ENCODE measurements around the gene GK. TPM values are rescaled to one million over a fixed set of nuclear protein-coding genes. Genes with fewer than 3 reads are reported as not detected.
A peak's percentile ranks its signal among the peaks of the same experiment; 100 is the strongest.
"Not testable (repeated sequence)": the region's sequence is repeated elsewhere in the genome, so short reads cannot be mapped to it uniquely, and the experiment has no call there.

The GK gene
- total and polyA plus RNA-seq, 11 donors, result 3.3 to 17.1 (median 7.4) TPM

DNA sequence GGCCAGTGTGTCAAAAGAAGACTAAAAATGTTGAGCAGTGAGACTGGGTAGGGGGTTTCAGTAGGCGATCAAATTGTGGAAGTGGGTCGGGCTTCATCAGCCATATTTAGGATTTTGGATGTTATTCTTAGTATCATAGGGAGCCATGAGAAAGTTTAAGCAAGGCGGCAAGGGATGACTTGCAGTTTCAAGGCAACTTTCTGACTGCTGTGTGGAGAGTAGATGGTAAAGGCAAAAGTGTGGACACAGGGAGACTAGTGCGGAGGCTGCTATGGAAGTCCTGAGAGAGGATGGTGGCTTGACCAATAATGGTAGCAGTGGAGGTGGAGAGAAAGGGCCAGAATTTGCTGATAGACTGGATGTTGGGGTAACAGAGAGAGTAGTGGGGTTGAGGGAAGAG, 15.4 kb downstream of the GK start:
- no peak overlapping the region for H3K4me3 ChIP-seq
- H3K27ac ChIP-seq, result no peak overlapping the region
- DNase-seq (no peak), ATAC-seq (no peak)
- no peaks in the 10 kb centered on the region for H3K4me1 ChIP-seq
- peaks cover 0 to 7% (median 0%) of the 10 kb centered on the region in 9 donors for H3K36me3 ChIP-seq
- H3K9me3 ChIP-seq, result no peaks in the 10 kb centered on the region
- peaks cover 0 to 6% (median 0%) of the 10 kb centered on the region in 9 donors for H3K27me3 ChIP-seq
- 90 to 98% (median 94%) methylated on average over 4 of the region's 4 CpGs for WGBS, 4 donors
- intact Hi-C loops (cut with DNase I), result no loop called here
- TF ChIP-seq POLR2A (IDR thresholded peaks at IDR 0.05), result no peak
- TF ChIP-seq, protein P1, sequence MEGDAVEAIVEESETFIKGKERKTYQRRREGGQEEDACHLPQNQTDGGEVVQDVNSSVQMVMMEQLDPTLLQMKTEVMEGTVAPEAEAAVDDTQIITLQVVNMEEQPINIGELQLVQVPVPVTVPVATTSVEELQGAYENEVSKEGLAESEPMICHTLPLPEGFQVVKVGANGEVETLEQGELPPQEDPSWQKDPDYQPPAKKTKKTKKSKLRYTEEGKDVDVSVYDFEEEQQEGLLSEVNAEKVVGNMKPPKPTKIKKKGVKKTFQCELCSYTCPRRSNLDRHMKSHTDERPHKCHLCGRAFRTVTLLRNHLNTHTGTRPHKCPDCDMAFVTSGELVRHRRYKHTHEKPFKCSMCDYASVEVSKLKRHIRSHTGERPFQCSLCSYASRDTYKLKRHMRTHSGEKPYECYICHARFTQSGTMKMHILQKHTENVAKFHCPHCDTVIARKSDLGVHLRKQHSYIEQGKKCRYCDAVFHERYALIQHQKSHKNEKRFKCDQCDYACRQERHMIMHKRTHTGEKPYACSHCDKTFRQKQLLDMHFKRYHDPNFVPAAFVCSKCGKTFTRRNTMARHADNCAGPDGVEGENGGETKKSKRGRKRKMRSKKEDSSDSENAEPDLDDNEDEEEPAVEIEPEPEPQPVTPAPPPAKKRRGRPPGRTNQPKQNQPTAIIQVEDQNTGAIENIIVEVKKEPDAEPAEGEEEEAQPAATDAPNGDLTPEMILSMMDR (IDR thresholded peaks at IDR 0.05), result no peak

GRCh38 chrX:30671189-30671588, 18.0 kb downstream of the GK start:
- ATAC-seq, result not testable (repeated sequence)
- 73 to 98% (median 88%) methylated on average over 3 of the region's 3 CpGs for WGBS, 4 donors

GRCh38 chrX:30673127-30673796, 20.0 kb downstream of the GK start:
- no peak for TF ChIP-seq POLR2A (IDR thresholded peaks at IDR 0.05)
- TF ChIP-seq, protein P1 (IDR thresholded peaks at IDR 0.05), result no peak
- intact Hi-C loops (cut with DNase I), result no loop called here
- 56 to 78% (median 63%) methylated on average over 4 of the region's 4 CpGs for WGBS, 4 donors
- no peak overlapping the region for H3K27ac ChIP-seq
- peaks cover 0 to 9% (median 0%) of the 10 kb centered on the region in 9 donors for H3K36me3 ChIP-seq
- H3K4me1 ChIP-seq, result no peaks in the 10 kb centered on the region
- no peak overlapping the region for H3K4me3 ChIP-seq
- no peaks in the 10 kb centered on the region for H3K9me3 ChIP-seq
- ATAC-seq (no peak), DNase-seq (no peak)
- H3K27me3 ChIP-seq, result peaks cover 0 to 6% (median 0%) of the 10 kb centered on the region in 9 donors

More at GRCh38 chrX:30671189-30671588, 18.0 kb downstream of the GK start:
- H3K27me3 ChIP-seq; H3K4me1 ChIP-seq; H3K36me3 ChIP-seq; H3K4me3 ChIP-seq; intact Hi-C loops (cut with DNase I); H3K9me3 ChIP-seq; DNase-seq; H3K27ac ChIP-seq: not testable (repeated sequence)

- Histone ChIP-seq H3K4me3 (no peak overlapping the region), H3K9me3 (no peaks in the 10 kb centered on the region), H3K27me3 (peaks cover 0 to 5% (median 0%) of the 10 kb centered on the region in 9 donors), H3K4me1 (no peaks in the 10 kb centered on the region), H3K27ac (no peak overlapping the region), H3K36me3 (peaks cover 0 to 7% (median 0%) of the 10 kb centered on the region in 9 donors)
- 58 to 75% (median 66%) methylated on average over 2 of the region's 2 CpGs for WGBS, 4 donors
- TF ChIP-seq, protein P1 (IDR thresholded peaks at IDR 0.05), result no peak
- TF ChIP-seq POLR2A (IDR thresholded peaks at IDR 0.05), result no peak
- DNase-seq (no peak), ATAC-seq (peak in 3 of 4 donors; percentile 66 to 78 (median 75))
- intact Hi-C loops (cut with DNase I), result no loop called here
These were observed 20.8 kb downstream of the GK start for GRCh38 chrX:30673884-30674598.
